ENCODE data around the gene NUTF2.
A peak's percentile ranks its signal among the peaks of the same experiment; 100 is the strongest.
"Not testable (repeated sequence)": the region's sequence is repeated elsewhere in the genome, so short reads cannot be mapped to it uniquely, and the experiment has no call there.

The NUTF2 gene

DNA sequence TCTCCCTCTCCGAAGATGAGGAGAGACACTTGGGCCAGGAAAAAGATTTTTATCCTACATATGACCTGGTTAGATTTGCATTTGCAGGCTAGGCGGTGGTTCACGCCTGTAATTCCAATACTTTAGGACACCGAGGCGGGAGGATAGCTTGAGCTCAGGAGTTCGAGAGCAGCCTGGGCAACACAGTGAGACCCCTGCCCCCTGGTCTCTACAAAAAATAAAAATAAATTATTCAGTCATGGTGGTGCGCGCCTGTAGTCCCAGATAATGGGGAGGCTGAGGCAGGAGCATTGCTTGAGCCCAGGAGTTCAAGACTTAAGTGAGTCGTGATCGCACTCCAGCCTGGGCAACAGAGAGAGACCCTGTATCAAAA, 12.5 kb upstream of the NUTF2 start:
- DNase-seq (ENCODE audit: low read depth), result no peak
- in situ Hi-C loops (cut with HindIII; ENCODE audit: low sequenced_read_pairs), result no loop called here
- H3K4me3 ChIP-seq (ENCODE audit: low read depth, low read length), result peak overlapping the region; percentile 82
- TF ChIP-seq, protein P1, sequence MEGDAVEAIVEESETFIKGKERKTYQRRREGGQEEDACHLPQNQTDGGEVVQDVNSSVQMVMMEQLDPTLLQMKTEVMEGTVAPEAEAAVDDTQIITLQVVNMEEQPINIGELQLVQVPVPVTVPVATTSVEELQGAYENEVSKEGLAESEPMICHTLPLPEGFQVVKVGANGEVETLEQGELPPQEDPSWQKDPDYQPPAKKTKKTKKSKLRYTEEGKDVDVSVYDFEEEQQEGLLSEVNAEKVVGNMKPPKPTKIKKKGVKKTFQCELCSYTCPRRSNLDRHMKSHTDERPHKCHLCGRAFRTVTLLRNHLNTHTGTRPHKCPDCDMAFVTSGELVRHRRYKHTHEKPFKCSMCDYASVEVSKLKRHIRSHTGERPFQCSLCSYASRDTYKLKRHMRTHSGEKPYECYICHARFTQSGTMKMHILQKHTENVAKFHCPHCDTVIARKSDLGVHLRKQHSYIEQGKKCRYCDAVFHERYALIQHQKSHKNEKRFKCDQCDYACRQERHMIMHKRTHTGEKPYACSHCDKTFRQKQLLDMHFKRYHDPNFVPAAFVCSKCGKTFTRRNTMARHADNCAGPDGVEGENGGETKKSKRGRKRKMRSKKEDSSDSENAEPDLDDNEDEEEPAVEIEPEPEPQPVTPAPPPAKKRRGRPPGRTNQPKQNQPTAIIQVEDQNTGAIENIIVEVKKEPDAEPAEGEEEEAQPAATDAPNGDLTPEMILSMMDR (IDR thresholded peaks at IDR 0.05; ENCODE audit: low read depth, low read length, missing control alignments), result no peak

DNA sequence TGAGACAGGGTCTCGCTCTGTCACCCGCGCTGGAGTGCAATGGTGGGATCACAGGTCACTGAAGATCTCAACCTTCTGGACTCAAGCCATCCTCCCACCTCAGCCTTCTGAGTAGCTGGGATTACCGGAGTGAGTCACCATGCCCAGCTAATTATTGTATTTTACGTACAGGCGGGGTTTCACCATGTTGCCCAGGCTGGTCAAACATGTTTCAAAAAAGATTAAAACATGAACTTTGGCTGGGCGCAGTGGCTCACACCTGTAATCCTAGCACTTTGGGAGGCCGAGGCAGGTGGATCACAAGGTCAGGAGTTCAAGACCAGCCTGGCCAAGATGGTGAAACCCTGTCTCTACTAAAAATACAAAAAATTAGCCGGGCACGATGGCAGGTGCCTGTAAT, 9.5 kb upstream of the NUTF2 start:
- DNase-seq (ENCODE audit: low read depth); in situ Hi-C loops (cut with HindIII; ENCODE audit: low sequenced_read_pairs); H3K4me3 ChIP-seq (ENCODE audit: low read depth, low read length): not testable (repeated sequence)

DNA sequence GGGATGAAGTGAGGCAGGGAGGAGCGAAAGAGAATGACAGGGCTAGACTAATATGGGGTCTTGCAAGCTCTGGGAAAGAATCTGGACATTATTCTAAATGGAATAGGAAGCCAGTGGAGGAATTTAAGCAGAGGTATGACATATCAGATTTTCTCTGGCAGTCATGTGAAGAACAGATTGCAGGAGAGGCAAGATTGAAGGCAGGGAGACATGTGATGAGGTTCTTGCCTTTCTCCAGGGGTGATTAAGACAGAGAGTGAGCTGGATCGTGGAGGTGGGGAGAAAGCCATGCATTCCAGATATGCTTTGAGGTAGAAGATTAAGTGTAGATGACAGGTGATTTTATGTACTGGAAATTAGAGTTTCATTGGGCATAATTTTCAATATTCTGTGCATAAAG, 8.9 kb upstream of the NUTF2 start:
- TF ChIP-seq, protein P1 (IDR thresholded peaks at IDR 0.05; ENCODE audit: low read depth, low read length, missing control alignments), result no peak
- H3K4me3 ChIP-seq (ENCODE audit: low read depth, low read length), result no peak overlapping the region
- in situ Hi-C loops (cut with HindIII; ENCODE audit: low sequenced_read_pairs), result no loop called here

GRCh38 chr16:67841198-67841815, 5.4 kb upstream of the NUTF2 start:
- in situ Hi-C loops (cut with HindIII; ENCODE audit: low sequenced_read_pairs), result no loop called here
- peak overlapping the region; percentile 85 for H3K4me3 ChIP-seq (ENCODE audit: low read depth, low read length)
- TF ChIP-seq, protein P1 (IDR thresholded peaks at IDR 0.05; ENCODE audit: low read depth, low read length, missing control alignments), result no peak
- DNase-seq (ENCODE audit: low read depth), result no peak

More for the DNA sequence above, 8.9 kb upstream of the NUTF2 start:
- no peak for DNase-seq (ENCODE audit: low read depth)

- TF ChIP-seq, protein P1 (IDR thresholded peaks at IDR 0.05; ENCODE audit: low read depth, low read length, missing control alignments), result peak; percentile 84
- peak; percentile 91 for DNase-seq (ENCODE audit: low read depth)
- in situ Hi-C loops (cut with HindIII; ENCODE audit: low sequenced_read_pairs), result no loop called here
- H3K4me3 ChIP-seq (ENCODE audit: low read depth, low read length), result peak within 1 kb of the TSS; percentile 85
Observed at GRCh38 chr16:67841816-67842508, 4.8 kb upstream of the NUTF2 start, which contains the start of gene THAP11. THAP11 (plus strand) TSS chr16:67842320; CDS start chr16:67842555, 235 bp downstream.

GRCh38 chr16:67842509-67843342, 4.0 kb upstream of the NUTF2 start:
- TF ChIP-seq, protein P1 (IDR thresholded peaks at IDR 0.05; ENCODE audit: low read depth, low read length, missing control alignments), result peak; percentile 46
- peak overlapping the region; percentile 85 for H3K4me3 ChIP-seq (ENCODE audit: low read depth, low read length)
- in situ Hi-C loops (cut with HindIII; ENCODE audit: low sequenced_read_pairs), result no loop called here
- no peak for DNase-seq (ENCODE audit: low read depth)
